Measurements from ENCODE around the gene PDZK1IP1.

PDZK1IP1 gene

DNA sequence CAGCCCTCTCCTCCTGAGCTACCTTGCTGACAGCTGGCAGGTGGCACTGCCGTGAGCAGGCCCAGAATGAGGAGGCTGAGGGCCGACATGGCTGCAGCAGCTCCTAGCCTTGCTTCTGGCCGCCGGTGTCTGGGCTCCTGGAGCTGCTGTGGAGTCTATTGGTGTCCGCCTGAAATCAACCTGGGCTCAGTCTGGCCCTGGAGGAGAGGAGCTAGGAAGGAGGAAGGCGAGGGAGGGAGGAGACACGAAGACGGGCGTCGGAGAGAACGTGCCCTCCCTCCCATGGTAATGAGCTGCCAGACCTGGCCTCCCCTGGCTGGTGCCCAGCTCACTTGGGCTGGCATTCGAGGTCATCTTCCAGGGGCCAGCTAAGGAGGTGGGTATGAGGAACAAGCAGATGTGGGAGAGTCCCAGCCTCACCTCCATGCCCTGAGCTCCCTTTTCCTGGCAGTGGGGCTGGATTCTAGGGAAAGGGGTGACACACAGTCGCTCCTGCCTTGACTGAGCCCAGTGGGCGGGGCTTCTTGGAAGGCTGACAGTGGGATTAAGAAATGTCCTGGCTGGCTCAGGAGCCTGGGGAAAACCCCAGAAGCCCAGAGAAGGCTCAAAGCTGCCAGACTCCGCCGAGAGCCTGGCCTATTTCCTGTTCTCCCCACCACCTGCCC is at the start of gene PDZK1IP1:
PDZK1IP1 (minus strand) TSS at position 193 of the 665 bp plus-strand sequence; CDS start at position 89, 104 bp downstream.
- in situ Hi-C loops (cut with MboI; ENCODE audit: low sequenced_read_pairs): loop anchor here (25.0 kb wide), 1 partner anchor 522 kb away; no protein-coding TSS in a partner anchor

DNA sequence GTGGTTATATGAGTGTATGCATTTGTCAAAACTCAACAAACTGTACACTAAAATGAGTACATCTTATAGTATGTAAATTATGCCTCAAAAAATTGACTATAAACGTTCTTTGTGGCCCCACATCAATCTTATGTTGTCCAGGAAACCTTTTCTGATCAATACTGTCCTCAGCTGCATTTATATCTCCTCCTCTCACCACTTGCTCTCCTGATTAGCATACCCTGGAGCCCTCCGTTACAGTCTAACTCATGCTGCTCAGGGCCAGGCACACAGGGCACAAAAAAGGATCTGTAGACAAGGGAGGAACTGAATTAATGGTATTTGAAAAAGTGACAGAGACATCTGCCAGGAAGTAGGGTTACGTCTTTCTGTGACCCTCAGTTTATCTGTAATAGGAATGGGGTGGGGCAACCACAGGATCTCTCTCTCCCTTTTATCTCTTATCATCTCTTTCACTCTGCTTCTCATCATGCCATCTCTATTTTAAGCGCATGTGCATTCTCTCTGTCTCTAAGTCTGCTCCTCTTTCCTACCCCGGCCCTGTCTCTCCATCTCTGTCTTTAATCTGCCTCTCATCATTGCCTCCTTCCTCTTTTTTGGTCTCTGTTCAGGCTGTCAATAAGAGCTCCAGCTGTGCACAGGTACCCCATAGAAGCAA is 49.2 kb upstream of the PDZK1IP1 start:
- in situ Hi-C loops (cut with MboI; ENCODE audit: low sequenced_read_pairs): no loop called here

DNA sequence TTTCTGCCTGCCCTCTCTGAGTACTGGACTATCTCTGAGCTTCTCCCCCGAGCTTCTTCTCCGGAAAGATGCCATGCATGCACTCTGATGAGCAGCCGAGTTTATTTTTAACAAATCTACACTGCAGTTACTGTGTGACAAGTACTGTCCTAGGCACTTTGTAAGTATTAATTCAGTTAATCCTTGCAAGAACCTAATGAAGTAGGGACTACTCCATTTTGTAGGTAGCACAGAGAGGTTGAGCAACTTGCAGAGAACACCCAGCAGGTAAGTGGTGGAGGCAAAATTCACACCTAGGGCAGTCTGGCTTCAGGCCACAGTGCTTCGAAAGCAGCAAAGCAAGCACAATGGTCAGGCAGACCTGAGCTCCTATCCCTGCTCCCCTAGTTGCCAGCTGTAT is 46.0 kb upstream of the PDZK1IP1 start:
- in situ Hi-C loops (cut with MboI; ENCODE audit: low sequenced_read_pairs): no loop called here

GRCh38 chr1:47235241-47235681 is 45.4 kb upstream of the PDZK1IP1 start:
- in situ Hi-C loops (cut with MboI; ENCODE audit: low sequenced_read_pairs): no loop called here

DNA sequence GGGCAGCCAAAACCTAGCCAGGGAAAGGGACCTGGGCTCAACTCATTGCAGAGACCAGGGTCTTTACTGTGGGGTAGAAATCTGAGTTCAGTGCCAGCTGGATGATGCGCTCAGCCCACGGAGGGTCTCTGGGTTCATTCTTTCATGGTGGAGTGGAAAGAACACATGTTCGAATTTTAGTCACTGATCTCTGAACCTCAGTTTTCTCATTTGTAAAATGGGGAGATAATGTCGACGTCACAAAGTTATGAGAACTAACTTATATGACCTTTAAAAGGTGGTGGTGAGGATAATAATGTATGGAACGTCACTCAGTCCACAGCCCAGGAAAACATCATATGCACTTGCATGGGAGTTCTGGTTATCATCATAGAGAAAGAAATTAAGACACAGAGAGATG is 43.4 kb upstream of the PDZK1IP1 start:
- in situ Hi-C loops (cut with MboI; ENCODE audit: low sequenced_read_pairs): no loop called here

DNA sequence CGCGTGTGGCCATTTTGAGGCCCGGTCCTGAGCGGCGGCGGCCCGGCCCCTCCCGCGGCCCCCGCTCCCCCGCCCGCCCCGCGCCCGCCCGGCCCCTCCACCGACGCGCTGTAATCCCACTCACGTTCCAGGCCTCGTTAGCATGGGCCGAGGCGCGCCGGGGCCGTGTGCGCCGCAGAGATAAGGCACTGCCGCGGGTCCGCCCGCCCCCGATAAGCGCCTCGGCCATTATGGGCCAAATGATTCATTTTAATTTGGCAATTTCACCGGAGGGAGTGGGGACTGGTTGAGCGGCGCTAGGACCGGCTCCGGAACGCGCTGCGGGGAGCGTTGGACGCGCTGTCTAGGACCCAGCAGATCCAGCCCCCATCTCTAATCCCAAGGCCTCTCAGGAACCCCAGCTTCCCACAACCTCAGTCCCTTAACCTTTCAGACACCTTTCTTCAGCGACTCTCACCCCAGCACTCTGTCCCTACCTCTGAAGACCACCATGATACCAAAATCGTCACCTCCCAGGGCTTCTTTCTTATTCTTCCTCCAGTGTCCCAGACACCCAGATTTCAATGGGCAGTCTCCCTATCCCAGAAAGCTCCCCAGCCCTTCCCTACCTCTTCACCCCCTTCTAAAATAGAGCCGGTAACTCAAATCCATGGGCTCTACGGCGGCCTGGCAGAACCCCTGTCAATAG is 42.5 kb upstream of the PDZK1IP1 start, which contains the start of gene TAL1:
TAL1 (minus strand) TSS at position 39 of the 688 bp plus-strand sequence. CDS start 6,337 bp downstream, outside the sequence.
- in situ Hi-C loops (cut with MboI; ENCODE audit: low sequenced_read_pairs): no loop called here

- in situ Hi-C loops (cut with MboI; ENCODE audit: low sequenced_read_pairs): no loop called here
These were observed 41.7 kb upstream of the PDZK1IP1 start for GRCh38 chr1:47231301-47232186.

DNA sequence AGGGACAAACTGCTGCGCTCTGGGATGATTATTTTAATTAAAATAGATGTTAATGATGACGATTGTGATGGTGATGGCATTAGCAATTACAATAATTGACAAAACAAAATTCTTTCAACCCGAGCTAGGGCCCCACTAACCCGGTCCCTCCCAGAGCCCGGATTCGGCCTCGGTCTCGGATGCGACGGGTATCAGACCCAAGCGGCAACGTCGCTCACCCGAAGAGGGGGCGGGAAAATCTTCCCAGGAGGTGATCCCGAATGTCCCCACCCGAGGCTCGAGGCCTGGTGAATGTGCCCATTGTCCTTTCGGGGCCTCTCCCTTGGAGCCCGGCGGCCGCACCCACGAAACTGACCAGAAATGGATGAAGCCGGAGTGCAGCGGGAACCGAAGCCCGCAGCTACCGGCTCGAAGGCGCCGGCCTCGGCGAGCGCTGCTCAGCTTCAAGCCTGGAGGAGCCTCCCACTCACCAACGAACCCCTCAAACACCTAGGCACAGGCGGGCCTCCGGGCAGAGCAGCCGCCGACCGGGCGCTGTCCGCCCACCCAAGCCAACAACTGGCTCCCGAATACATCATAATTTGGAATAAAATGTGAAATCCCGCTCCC is 41.0 kb upstream of the PDZK1IP1 start:
- in situ Hi-C loops (cut with MboI; ENCODE audit: low sequenced_read_pairs): no loop called here

DNA sequence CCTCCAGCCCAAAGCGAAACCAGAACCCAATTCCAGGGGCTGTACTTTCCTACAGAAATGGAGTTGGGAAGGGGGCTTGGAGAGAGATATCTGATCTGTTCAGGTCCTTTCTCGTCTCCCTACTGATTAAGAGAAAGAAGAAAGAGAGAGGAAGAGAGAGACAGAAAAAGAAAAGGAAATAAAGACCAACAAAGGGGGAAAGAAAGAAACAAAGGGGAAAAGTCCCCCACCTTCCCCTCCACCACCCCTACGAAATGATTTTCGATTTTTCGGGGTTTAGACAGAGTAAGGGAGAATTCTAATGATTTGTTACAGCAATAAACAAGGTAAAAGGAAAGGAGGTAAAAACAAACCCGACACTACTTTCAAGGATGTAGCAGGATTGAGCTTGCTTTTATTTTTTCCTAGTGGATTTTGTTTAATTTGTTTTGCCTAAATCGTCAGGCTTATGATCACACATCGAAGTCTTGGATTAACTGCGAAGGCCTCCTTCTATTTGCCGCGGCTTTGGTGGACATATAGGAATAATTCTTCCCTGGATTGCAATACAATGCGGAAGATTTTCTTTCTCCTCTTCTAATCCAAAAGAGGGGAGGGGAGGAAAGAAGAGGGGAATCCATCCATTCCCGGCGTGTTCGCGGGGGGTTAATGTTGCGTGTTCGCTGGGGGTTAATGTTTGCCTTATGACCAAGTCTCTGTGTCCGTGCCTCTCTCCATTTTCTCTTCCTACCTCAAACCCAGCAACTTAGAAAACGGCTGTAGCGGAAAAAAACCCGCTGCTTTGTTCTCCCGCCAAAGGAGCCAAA is 40.3 kb upstream of the PDZK1IP1 start:
- in situ Hi-C loops (cut with MboI; ENCODE audit: low sequenced_read_pairs): no loop called here

DNA sequence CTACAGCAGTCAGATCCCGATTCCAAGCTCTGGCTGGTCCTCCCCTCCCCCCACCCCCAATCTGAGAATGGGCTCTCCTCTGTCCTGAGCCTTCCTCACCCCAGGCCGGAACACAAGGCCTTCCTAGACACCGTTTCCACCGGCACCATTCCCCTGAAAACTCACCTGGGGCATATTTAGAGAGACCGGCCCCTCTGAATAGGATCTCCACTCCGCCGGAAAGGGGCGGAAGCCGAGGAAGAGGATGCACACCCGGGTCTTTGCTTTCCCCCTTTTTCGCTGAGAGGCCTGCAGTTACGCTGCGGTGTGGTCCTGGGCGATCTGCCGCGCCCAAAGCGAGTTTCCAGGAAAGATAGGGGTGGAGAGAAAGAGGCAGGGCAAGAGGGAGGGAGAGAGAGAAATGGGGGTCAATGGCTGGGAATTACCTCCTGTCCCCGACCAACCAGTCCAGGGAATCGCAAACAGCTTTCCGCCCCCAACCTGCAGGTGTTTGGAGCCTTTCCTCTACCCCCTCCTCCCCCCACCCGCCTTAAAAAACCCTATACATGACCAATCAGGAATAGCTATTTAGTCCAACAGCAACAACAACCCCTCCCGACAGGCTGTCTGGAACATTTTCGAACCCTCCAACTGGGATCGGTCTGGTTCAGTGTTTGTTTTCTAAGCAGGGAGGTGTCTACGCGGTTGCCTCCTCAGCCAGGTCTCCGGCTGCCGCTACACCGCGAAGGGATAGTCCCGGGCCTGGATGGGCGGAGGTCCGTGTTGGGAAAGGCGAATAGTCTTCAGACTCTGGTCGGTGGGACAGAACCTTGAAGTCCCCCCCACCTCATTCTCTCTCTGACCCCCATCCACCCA is 39.4 kb upstream of the PDZK1IP1 start:
- in situ Hi-C loops (cut with MboI; ENCODE audit: low sequenced_read_pairs): no loop called here

DNA sequence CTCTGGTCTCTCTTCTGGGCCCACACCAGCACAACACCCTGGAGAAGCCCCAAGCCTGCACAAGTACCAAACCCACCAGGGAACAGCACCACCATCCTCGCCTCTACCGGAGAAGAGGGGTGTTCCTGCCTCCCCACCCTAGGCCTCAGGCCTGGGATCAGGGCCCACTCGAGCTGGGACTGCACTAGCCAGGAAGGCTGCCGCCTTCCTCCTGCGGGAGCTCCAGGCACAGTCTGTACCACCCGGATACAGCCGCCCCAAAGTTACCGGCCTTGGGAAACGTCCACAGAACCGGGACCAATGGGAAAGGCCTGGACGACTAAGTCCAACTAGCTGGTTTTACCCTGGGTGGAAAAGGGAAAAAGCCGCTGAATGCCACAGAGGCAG is 38.8 kb upstream of the PDZK1IP1 start:
- in situ Hi-C loops (cut with MboI; ENCODE audit: low sequenced_read_pairs): no loop called here

GRCh38 chr1:47227341-47228232 is 37.8 kb upstream of the PDZK1IP1 start:
- in situ Hi-C loops (cut with MboI; ENCODE audit: low sequenced_read_pairs): no loop called here

- in situ Hi-C loops (cut with MboI; ENCODE audit: low sequenced_read_pairs): no loop called here
These were observed 37.0 kb upstream of the PDZK1IP1 start for GRCh38 chr1:47226839-47227215.

- in situ Hi-C loops (cut with MboI; ENCODE audit: low sequenced_read_pairs): no loop called here
These were observed 36.4 kb upstream of the PDZK1IP1 start for GRCh38 chr1:47226121-47226838.

DNA sequence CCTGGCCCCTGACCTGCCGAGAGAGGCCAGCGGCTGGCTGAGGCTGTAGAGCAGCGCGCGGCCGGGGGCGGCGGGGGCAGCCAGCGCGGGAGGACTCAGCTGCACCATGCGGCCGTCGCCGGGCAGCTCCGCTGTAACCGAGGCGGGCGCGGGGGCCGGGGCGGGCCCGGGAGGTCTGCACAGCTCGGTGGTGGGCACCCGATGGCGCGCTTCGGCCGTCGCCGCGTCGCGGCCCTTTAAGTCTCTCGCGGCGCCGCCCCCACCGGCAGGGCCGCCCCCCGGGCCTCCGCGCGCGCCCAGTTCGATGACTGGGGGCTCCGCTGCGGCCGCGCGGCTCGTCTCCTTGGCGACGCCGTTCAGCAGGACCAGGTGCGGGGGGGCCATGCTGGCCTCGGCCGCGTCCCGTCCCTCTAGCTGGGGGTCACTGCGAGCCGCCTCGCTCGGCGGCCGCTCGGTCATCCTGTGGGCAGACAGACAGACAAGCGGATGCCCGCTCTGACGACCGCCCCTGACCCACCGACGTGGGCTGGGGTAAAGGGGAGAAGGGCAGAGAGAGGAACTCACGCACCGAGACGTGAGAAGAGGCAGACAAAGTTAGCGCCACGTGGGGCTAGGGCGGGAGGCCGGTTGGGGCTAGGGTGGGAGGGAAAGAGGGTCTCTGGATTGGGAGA is 35.7 kb upstream of the PDZK1IP1 start:
- in situ Hi-C loops (cut with MboI; ENCODE audit: low sequenced_read_pairs): no loop called here

GRCh38 chr1:47224676-47225399 is 35.0 kb upstream of the PDZK1IP1 start:
- in situ Hi-C loops (cut with MboI; ENCODE audit: low sequenced_read_pairs): no loop called here
